HepG2 (cell line): Measurements from ENCODE around the gene ZNF628. TPM values are rescaled to one million over a fixed set of nuclear protein-coding genes. Genes with fewer than 3 reads are reported as not detected.
A peak's percentile ranks its signal among the peaks of the same experiment; 100 is the strongest.

Source experiments
- DNMT1 ChIP-seq: sonication (generic); formaldehyde crosslinking; IDR thresholded peaks from 2 replicates; pipeline ENCODE4 v1.5.1; 2020; ENCODE audit warnings: mild to moderate bottlenecking, missing genetic modification reagents
- GABPA ChIP-seq, 2 experiments: IDR thresholded peaks; 2 replicates each; pipeline ENCODE4 v1.6.1; 2011 to 2016; ENCODE audit warnings: low read depth in 2 of 2, low read length in 1 of 2, missing biosample characterization in 1 of 2, missing genetic modification characterization in 1 of 2
- HNRNPUL1 ChIP-seq: fragments of 200-400 bp; formaldehyde crosslinking; IDR thresholded peaks from 2 replicates; pipeline ENCODE4 v1.6.1; 2017; ENCODE audit warnings: low read depth, mild to moderate bottlenecking, low read length, moderate library complexity
- MIER2 ChIP-seq: IDR thresholded peaks from 2 replicates; pipeline ENCODE4 v1.6.1; 2016; ENCODE audit warnings: missing biosample characterization, missing genetic modification reagents
- NFKBIZ ChIP-seq: IDR thresholded peaks from 2 replicates; pipeline ENCODE4 v1.6.1; 2018; ENCODE audit warnings: missing genetic modification reagents, missing compliant biosample characterization
- SAP130 ChIP-seq: IDR thresholded peaks from 2 replicates; pipeline ENCODE4 v1.6.1; 2016; ENCODE audit warnings: low read depth
- SIN3A ChIP-seq: IDR thresholded peaks from 2 replicates; pipeline ENCODE4 v1.6.1; 2011; ENCODE audit warnings: low read depth, mild to moderate bottlenecking, control low read depth, low read length, borderline replicate concordance
- ZBTB7A ChIP-seq: sonication (generic); formaldehyde crosslinking; IDR thresholded peaks from 2 replicates; pipeline ENCODE4 v1.8.0; 2022; ENCODE audit warnings: mild to moderate bottlenecking, missing genetic modification reagents
- ZNF672 ChIP-seq: sonication (generic); formaldehyde crosslinking; IDR thresholded peaks from 2 replicates; pipeline ENCODE4 v1.8.1; 2022; ENCODE audit warnings: missing genetic modification reagents
- ZNF83 ChIP-seq: sonication (generic); formaldehyde crosslinking; IDR thresholded peaks from 2 replicates; pipeline ENCODE4 v1.4.0; 2020; ENCODE audit warnings: missing genetic modification reagents, mild to moderate bottlenecking, borderline replicate concordance
- polyA plus RNA-seq, 8 experiments: library from polyadenylated mRNA; depleted of rRNA in 3 of 8; stranded (reverse) in 7 of 8; unstranded in 1 of 8; fragments of >200 nt; fragmentation: Illumina TruSeq in 4 of 8; extraction: Trizol in 4 of 8; gene quantifications; 2 replicates each; pipeline versions ENCODE4 v1.2.1 to v1.2.3, GENCODE V29; 2011 to 2016; ENCODE audit warnings: low read depth in 4 of 8, missing spikeins in 1 of 8, mixed read lengths in 1 of 8; ENCODE audit not compliant: insufficient read depth in 1 of 8
- total RNA-seq, 5 experiments: library from RNA; depleted of rRNA; stranded (reverse); fragments of >200 nt; fragmentation: Illumina TruSeq; extraction: Trizol; gene quantifications; 2 replicates each; pipeline ENCODE4 v1.2.3, GENCODE V29; 2016; ENCODE audit warnings: low read depth in 1 of 5
- TF ChIP-seq, protein P1 (sequence below): sonication (generic); formaldehyde crosslinking; IDR thresholded peaks from 2 replicates; pipeline ENCODE4 v1.4.0; 2020; ENCODE audit warnings: missing genetic modification reagents, borderline replicate concordance
- TF ChIP-seq, protein P2 (sequence below): sonication (generic); formaldehyde crosslinking; IDR thresholded peaks from 2 replicates; pipeline ENCODE4 v1.4.0; 2020; ENCODE audit warnings: missing genetic modification reagents
- TF ChIP-seq, protein P3 (sequence below): sonication (generic); formaldehyde crosslinking; IDR thresholded peaks from 2 replicates; pipeline ENCODE4 v1.5.1; 2020; ENCODE audit warnings: mild to moderate bottlenecking, missing genetic modification reagents, moderate library complexity
- TF ChIP-seq, protein P4 (sequence below): sonication (generic); formaldehyde crosslinking; IDR thresholded peaks from 2 replicates; pipeline ENCODE4 v1.5.1; 2020; ENCODE audit warnings: missing genetic modification reagents, mild to moderate bottlenecking, borderline replicate concordance
- TF ChIP-seq, protein P5 (sequence below): sonication (generic); formaldehyde crosslinking; IDR thresholded peaks from 2 replicates; pipeline ENCODE4 v1.4.0; 2020; ENCODE audit warnings: mild to moderate bottlenecking, missing genetic modification reagents

ZNF628 gene
- total and polyA plus RNA-seq, 2 of the 13 experiments (the other 11 are each of a cell fraction or from before 2014, with no cell fraction given): 0.54 to 1.2 TPM

DNA sequence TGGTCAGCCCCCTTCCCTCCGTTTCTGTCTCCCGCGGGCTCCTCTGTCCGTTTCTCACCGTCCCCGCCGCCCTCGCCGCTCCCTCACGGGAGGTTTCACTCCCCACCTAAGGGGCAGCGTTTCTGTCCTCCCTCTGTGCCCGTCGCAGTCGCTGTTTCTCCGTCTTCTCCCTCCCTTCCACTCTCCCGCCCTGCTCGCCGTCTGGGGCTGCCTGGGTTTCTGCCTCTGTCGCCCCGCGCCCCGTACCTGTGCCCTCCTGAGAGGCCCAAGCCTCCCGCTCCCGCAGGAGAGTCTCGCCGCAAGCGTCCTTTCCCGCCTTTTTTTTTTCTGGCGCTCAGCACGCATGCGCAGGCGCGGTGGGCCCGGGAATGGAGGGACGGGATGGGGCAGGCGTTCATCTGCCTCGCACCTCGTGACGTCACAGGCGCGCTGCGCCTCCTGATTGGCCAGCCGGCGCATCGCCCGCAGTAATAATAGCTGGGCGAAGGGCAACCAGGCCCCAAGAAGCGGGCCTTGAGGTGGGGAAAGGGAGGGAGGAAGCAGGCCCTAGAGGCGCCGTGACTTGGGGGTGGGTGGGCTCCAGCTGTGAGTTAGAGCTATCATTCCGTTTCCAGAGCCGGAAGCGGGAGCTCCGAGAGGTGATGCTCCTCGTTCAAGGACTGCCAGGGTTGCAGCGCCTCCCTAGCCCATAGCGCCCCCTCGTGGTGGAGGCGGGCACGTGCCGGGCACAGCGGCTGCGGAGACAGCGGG is 27.3 kb downstream of the ZNF628 start (continued):
- TF ChIP-seq MIER2 (CRISPR knock-in tag): no peak
- peak; percentile 87; the same call in 1 of the 2 replicates for TF ChIP-seq DNMT1
- TF ChIP-seq NFKBIZ (CRISPR knock-in tag): no peak
- TF ChIP-seq ZNF672 (CRISPR knock-in tag): peak; percentile 76; the same call in 1 of the 2 replicates
- 0 out of 2 replicates have a peak, but pooled peaks have one; percentile 46 for TF ChIP-seq ZNF83 (CRISPR knock-in tag)
- TF ChIP-seq, protein P1, sequence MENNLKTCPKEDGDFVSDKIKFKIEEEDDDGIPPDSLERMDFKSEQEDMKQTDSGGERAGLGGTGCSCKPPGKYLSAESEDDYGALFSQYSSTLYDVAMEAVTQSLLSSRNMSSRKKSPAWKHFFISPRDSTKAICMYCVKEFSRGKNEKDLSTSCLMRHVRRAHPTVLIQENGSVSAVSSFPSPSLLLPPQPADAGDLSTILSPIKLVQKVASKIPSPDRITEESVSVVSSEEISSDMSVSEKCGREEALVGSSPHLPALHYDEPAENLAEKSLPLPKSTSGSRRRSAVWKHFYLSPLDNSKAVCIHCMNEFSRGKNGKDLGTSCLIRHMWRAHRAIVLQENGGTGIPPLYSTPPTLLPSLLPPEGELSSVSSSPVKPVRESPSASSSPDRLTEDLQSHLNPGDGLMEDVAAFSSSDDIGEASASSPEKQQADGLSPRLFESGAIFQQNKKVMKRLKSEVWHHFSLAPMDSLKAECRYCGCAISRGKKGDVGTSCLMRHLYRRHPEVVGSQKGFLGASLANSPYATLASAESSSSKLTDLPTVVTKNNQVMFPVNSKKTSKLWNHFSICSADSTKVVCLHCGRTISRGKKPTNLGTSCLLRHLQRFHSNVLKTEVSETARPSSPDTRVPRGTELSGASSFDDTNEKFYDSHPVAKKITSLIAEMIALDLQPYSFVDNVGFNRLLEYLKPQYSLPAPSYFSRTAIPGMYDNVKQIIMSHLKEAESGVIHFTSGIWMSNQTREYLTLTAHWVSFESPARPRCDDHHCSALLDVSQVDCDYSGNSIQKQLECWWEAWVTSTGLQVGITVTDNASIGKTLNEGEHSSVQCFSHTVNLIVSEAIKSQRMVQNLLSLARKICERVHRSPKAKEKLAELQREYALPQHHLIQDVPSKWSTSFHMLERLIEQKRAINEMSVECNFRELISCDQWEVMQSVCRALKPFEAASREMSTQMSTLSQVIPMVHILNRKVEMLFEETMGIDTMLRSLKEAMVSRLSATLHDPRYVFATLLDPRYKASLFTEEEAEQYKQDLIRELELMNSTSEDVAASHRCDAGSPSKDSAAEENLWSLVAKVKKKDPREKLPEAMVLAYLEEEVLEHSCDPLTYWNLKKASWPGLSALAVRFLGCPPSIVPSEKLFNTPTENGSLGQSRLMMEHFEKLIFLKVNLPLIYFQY: no peak
- TF ChIP-seq, protein P2, sequence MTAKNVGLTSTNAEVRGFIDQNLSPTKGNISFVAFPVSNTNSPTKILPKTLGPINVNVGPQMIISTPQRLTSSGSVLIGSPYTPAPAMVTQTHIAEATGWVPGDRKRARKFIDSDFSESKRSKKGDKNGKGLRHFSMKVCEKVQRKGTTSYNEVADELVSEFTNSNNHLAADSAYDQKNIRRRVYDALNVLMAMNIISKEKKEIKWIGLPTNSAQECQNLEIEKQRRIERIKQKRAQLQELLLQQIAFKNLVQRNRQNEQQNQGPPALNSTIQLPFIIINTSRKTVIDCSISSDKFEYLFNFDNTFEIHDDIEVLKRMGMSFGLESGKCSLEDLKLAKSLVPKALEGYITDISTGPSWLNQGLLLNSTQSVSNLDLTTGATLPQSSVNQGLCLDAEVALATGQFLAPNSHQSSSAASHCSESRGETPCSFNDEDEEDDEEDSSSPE (CRISPR knock-in tag): peak; percentile 89
- TF ChIP-seq, protein P3, sequence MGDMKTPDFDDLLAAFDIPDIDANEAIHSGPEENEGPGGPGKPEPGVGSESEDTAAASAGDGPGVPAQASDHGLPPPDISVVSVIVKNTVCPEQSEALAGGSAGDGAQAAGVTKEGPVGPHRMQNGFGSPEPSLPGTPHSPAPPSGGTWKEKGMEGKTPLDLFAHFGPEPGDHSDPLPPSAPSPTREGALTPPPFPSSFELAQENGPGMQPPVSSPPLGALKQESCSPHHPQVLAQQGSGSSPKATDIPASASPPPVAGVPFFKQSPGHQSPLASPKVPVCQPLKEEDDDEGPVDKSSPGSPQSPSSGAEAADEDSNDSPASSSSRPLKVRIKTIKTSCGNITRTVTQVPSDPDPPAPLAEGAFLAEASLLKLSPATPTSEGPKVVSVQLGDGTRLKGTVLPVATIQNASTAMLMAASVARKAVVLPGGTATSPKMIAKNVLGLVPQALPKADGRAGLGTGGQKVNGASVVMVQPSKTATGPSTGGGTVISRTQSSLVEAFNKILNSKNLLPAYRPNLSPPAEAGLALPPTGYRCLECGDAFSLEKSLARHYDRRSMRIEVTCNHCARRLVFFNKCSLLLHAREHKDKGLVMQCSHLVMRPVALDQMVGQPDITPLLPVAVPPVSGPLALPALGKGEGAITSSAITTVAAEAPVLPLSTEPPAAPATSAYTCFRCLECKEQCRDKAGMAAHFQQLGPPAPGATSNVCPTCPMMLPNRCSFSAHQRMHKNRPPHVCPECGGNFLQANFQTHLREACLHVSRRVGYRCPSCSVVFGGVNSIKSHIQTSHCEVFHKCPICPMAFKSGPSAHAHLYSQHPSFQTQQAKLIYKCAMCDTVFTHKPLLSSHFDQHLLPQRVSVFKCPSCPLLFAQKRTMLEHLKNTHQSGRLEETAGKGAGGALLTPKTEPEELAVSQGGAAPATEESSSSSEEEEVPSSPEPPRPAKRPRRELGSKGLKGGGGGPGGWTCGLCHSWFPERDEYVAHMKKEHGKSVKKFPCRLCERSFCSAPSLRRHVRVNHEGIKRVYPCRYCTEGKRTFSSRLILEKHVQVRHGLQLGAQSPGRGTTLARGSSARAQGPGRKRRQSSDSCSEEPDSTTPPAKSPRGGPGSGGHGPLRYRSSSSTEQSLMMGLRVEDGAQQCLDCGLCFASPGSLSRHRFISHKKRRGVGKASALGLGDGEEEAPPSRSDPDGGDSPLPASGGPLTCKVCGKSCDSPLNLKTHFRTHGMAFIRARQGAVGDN (CRISPR knock-in tag): peak; percentile 80
- 0 out of 2 replicates have a peak, but pooled peaks have one; percentile 54 for TF ChIP-seq ZBTB7A (CRISPR knock-in tag)
- no peak for TF ChIP-seq SIN3A
- TF ChIP-seq, protein P4, sequence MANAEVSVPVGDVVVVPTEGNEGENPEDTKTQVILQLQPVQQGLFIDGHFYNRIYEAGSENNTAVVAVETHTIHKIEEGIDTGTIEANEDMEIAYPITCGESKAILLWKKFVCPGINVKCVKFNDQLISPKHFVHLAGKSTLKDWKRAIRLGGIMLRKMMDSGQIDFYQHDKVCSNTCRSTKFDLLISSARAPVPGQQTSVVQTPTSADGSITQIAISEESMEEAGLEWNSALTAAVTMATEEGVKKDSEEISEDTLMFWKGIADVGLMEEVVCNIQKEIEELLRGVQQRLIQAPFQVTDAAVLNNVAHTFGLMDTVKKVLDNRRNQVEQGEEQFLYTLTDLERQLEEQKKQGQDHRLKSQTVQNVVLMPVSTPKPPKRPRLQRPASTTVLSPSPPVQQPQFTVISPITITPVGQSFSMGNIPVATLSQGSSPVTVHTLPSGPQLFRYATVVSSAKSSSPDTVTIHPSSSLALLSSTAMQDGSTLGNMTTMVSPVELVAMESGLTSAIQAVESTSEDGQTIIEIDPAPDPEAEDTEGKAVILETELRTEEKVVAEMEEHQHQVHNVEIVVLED: peak; percentile 34; the same call in 1 of the 2 replicates
- TF ChIP-seq HNRNPUL1: no peak
- no peak for TF ChIP-seq GABPA (IDR thresholded peaks at IDR 0.05; ENCODE audit: low read depth, low read length)
- TF ChIP-seq GABPA (CRISPR knock-in tag; IDR thresholded peaks at IDR 0.05; ENCODE audit: low read depth): peak; percentile 37; the same call in 1 of the 2 replicates
- TF ChIP-seq, protein P5, sequence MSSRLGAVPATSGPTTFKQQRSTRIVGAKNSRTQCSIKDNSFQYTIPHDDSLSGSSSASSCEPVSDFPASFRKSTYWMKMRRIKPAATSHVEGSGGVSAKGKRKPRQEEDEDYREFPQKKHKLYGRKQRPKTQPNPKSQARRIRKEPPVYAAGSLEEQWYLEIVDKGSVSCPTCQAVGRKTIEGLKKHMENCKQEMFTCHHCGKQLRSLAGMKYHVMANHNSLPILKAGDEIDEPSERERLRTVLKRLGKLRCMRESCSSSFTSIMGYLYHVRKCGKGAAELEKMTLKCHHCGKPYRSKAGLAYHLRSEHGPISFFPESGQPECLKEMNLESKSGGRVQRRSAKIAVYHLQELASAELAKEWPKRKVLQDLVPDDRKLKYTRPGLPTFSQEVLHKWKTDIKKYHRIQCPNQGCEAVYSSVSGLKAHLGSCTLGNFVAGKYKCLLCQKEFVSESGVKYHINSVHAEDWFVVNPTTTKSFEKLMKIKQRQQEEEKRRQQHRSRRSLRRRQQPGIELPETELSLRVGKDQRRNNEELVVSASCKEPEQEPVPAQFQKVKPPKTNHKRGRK (CRISPR knock-in tag): no peak
- TF ChIP-seq SAP130 (CRISPR knock-in tag): peak; percentile 38; the same call in 1 of the 2 replicates
